HepG2 (cell line): ENCODE data around the gene STIM2.

Source experiments
- BORCS8-MEF2B ChIP-seq: sonication (generic); formaldehyde crosslinking; IDR thresholded peaks from 2 replicates; pipeline ENCODE4 v1.8.0; 2022; ENCODE audit warnings: mild to moderate bottlenecking, missing genetic modification reagents
- CC2D1A ChIP-seq: sonication (generic); formaldehyde crosslinking; IDR thresholded peaks from 2 replicates; pipeline ENCODE4 v1.8.1; 2023; ENCODE audit warnings: mild to moderate bottlenecking, missing genetic modification reagents
- JUN ChIP-seq: sonication (generic); formaldehyde crosslinking; IDR thresholded peaks from 2 replicates; pipeline ENCODE4 v1.4.0; 2020; ENCODE audit warnings: mild to moderate bottlenecking, missing genetic modification reagents
- NFIC ChIP-seq: IDR thresholded peaks from 2 replicates; pipeline ENCODE4 v1.6.1; 2012; ENCODE audit warnings: mild to moderate bottlenecking, low read length, inconsistent platforms
- PHF20 ChIP-seq: sonication (generic); formaldehyde crosslinking; IDR thresholded peaks from 2 replicates; pipeline ENCODE4 v1.5.0; 2020; ENCODE audit warnings: mild to moderate bottlenecking, missing genetic modification reagents
- RNF2 ChIP-seq: fragments of 450-650 bp; conservative IDR thresholded peaks from 2 replicates; pipeline ENCODE4 v1.6.1; 2016; ENCODE audit warnings: low read depth
- SETDB1 ChIP-seq: sonication (generic); formaldehyde crosslinking; IDR thresholded peaks from 2 replicates; pipeline ENCODE4 v1.5.1; 2020; ENCODE audit warnings: missing genetic modification reagents, mild to moderate bottlenecking, borderline replicate concordance
- SOX6 ChIP-seq, 2 experiments: fragments of 450-650 bp in 1 of 2; sonication (generic) in 1 of 2; formaldehyde crosslinking in 1 of 2; IDR thresholded peaks; 2 replicates each; pipeline versions ENCODE4 v1.4.0 to v1.6.1; 2017 to 2020; ENCODE audit warnings: antibody characterized with exemption in 1 of 2, mild to moderate bottlenecking in 1 of 2, missing genetic modification reagents in 1 of 2
- SP1 ChIP-seq, 2 experiments: fragments of 450-650 bp in 1 of 2; sonication (generic) in 1 of 2; formaldehyde crosslinking in 1 of 2; IDR thresholded peaks; 2 replicates each; pipeline versions ENCODE4 v1.4.0 to v1.6.1; 2016 to 2020; ENCODE audit warnings: missing genetic modification reagents in 1 of 2
- ZNF431 ChIP-seq: sonication (generic); formaldehyde crosslinking; IDR thresholded peaks from 2 replicates; pipeline ENCODE4 v1.9.0; 2022; ENCODE audit warnings: missing genetic modification reagents, low read depth, mild to moderate bottlenecking, borderline replicate concordance
- ZNF484 ChIP-seq: sonication (generic); formaldehyde crosslinking; IDR thresholded peaks from 2 replicates; pipeline ENCODE4 v1.5.1; 2020; ENCODE audit warnings: mild to moderate bottlenecking, low read depth, missing genetic modification reagents, borderline replicate concordance
- TF ChIP-seq, protein P1 (sequence below): sonication (generic); formaldehyde crosslinking; IDR thresholded peaks from 2 replicates; pipeline ENCODE4 v1.4.0; 2020; ENCODE audit warnings: missing genetic modification reagents; ENCODE audit errors: not compliant biosample characterization
- TF ChIP-seq, protein P2 (sequence below): sonication (generic); formaldehyde crosslinking; IDR thresholded peaks from 2 replicates; pipeline ENCODE4 v1.5.1; 2020; ENCODE audit warnings: missing genetic modification reagents, mild to moderate bottlenecking, borderline replicate concordance

DNA sequence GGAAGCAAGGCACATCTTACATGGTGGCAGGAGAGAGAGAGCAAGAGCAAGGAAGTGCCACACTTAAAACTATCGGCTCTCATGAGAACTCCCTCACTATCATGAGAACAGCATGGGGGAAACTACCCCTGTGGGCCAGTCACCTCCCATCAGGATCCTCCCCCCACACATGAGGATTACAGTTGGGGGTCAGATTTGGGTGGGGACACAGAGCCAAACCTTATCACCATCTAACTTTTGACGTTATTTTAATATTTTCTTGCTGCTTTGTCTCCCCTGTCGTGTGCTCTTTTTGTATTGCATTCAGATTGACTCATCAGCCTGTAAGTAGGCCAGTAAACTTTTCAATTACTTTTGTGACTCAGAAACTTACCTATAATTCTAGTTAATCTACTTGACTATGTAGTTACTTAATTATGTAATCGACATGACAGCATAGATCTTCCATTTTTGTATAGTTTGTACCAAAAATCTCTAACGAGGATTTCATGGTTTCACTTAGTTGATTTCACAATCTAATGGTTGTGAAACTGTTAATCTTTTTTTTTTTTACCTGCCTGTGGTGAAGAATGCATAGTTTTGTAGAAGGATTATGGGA lies 18.3 kb downstream of the STIM2 start:
- TF ChIP-seq NFIC (no peak), JUN (CRISPR knock-in tag) (no peak), BORCS8-MEF2B (CRISPR knock-in tag) (no peak), SOX6 (IDR thresholded peaks at IDR 0.05) (no peak), SOX6 (CRISPR knock-in tag; IDR thresholded peaks at IDR 0.05) (no peak), ZNF431 (CRISPR knock-in tag) (no peak), SETDB1 (CRISPR knock-in tag) (no peak), ZNF484 (CRISPR knock-in tag) (no peak), RNF2 (no peak), PHF20 (CRISPR knock-in tag) (no peak), CC2D1A (no peak), SP1 (IDR thresholded peaks at IDR 0.05) (no peak), SP1 (CRISPR knock-in tag; IDR thresholded peaks at IDR 0.05) (no peak)
- TF ChIP-seq, protein P1, sequence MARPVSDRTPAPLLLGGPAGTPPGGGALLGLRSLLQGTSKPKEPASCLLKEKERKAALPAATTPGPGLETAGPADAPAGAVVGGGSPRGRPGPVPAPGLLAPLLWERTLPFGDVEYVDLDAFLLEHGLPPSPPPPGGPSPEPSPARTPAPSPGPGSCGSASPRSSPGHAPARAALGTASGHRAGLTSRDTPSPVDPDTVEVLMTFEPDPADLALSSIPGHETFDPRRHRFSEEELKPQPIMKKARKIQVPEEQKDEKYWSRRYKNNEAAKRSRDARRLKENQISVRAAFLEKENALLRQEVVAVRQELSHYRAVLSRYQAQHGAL (CRISPR knock-in tag): no peak
- TF ChIP-seq, protein P2, sequence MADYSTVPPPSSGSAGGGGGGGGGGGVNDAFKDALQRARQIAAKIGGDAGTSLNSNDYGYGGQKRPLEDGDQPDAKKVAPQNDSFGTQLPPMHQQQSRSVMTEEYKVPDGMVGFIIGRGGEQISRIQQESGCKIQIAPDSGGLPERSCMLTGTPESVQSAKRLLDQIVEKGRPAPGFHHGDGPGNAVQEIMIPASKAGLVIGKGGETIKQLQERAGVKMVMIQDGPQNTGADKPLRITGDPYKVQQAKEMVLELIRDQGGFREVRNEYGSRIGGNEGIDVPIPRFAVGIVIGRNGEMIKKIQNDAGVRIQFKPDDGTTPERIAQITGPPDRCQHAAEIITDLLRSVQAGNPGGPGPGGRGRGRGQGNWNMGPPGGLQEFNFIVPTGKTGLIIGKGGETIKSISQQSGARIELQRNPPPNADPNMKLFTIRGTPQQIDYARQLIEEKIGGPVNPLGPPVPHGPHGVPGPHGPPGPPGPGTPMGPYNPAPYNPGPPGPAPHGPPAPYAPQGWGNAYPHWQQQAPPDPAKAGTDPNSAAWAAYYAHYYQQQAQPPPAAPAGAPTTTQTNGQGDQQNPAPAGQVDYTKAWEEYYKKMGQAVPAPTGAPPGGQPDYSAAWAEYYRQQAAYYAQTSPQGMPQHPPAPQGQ (CRISPR knock-in tag): no peak
